GM18951 (cell line): Measurements from ENCODE around the gene CDIPT.
"Not testable (repeated sequence)": the region's sequence is repeated elsewhere in the genome, so short reads cannot be mapped to it uniquely, and the experiment has no call there.

Source experiments
- POLR2A ChIP-seq: IDR thresholded peaks from 4 replicates; pipeline ENCODE4 v1.6.1; 2011; ENCODE audit warnings: mild to moderate bottlenecking; ENCODE audit not compliant: insufficient read length, insufficient read depth; ENCODE audit errors: extremely low read depth
- in situ Hi-C: fragments of 300-500 bp; cut with MboI; formaldehyde crosslinking; loops from one replicate; pipeline ENCODE4 v1.12.0; 2022; ENCODE audit warnings: low sequenced_read_pairs, mixed read lengths, inconsistent platforms; ENCODE audit not compliant: unreplicated experiment

Gene CDIPT

GRCh38 chr16:29862884-29863668 is at the start of gene CDIPT:
Gene CDIPT (minus strand): TSS chr16:29863226. CDS start chr16:29862857, 369 bp downstream.
- TF ChIP-seq POLR2A: peak; percentile 56
- in situ Hi-C loops: no loop called here

- in situ Hi-C loops: no loop called here
- no peak for TF ChIP-seq POLR2A
Observed at GRCh38 chr16:29912087-29912486, 49.1 kb upstream of the CDIPT start.

GRCh38 chr16:29911676-29912010 is 48.6 kb upstream of the CDIPT start:
- in situ Hi-C loops: no loop called here
- TF ChIP-seq POLR2A: no peak

DNA sequence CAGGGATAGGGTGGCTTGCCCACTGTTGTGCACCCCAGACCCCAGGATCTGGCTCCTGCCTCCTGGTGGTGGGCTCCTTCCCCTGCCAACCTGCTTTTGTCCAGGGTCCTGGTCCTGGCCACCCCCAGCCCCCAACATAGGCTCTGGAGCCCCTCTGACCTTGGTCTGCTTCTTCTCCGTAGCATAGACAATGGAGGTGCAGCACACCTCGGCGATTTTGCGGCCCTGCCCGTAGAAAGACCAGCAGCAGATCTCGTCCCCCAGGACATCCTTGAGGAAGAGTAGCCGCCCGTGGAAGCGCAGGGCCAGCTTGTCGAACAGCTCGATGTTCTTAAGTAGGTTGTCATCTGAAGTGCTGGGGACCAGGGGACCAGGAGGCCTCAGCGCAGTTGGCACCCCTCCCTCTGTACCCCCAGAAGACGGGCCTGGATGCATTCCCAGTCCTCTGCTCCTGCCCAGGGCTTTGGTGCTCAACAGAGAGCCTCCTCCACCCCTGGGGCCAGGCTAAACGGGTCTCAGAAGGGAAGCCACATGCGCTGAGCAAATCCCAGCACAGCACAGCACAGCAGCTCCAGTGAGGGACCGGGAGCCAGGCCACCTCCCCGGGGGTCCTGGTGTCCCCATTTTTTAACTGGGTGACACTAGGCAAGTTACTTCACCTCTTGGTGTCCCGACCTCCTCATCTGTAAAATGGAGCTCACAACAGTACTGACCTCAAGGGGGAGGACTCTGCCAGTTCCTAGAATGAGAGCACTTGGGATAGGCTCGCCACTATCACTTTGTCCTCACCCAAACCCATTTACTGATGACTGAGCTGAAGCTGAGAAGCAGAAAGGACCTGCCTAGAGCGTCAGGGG is 48.0 kb upstream of the CDIPT start:
- in situ Hi-C loops: no loop called here

DNA sequence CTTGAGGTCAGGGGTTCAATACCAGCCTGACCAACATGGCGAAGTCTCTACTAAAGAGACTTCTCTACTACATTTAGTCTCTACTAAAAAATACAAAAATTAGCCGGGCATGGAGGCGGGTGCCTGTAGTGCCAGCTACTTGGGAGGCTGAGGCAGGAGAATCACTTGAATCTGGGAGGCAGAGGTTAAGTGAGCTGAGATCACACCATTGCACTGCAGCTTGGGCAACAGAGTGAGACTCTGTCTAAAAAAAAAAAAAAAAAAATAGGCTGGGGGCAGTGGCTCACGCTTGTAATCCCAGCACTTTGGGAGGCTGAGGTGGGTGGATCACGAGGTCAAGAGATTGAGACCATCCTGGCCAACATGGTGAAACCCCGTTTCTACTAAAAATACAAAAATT is 46.8 kb upstream of the CDIPT start:
- in situ Hi-C loops: not testable (repeated sequence)

More for the DNA sequence above, 48.0 kb upstream of the CDIPT start:
- no peak for TF ChIP-seq POLR2A

DNA sequence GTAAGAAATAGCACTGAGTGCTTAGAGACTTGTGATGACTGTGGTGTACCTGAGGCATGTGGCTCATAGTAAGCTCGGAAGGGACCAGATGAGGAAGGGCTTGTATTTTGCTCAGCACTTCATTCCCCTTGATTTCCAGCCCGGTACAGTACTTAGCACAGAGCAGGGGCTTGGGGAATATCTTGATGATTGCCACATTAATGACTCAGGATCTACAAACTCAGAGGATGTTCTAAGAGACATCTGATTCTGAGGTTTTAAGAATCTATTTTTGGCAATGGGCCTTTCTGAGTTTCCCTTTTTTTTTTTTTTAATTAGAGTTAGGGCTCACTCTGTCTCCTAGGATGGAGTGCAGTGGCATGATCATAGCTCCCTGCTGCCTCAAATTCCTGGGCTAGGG is 46.4 kb upstream of the CDIPT start:
- in situ Hi-C loops: no loop called here
- no peak for TF ChIP-seq POLR2A

- no peak for TF ChIP-seq POLR2A
- in situ Hi-C loops: no loop called here
Observed at GRCh38 chr16:29908719-29909220, 45.7 kb upstream of the CDIPT start.

DNA sequence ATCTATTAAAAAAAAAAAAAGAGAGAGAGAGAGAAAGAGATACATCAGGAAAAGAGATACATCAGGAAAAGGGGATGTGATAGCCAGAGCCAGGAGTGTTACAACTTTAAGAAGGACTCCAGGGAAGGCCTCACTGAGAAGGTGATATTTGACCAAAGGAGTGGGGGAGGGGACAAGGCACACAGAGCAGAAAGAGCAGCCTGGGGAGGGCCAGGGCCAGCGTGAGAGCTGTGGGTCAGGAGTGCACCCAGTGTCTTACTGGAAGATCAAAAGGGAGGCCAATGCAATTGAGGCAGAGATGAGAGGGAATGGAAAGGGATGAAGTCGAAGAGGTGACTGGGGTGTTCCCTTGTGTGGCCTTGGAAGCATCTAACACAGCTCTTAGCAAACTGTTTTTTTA is 44.9 kb upstream of the CDIPT start:
- no peak for TF ChIP-seq POLR2A
- in situ Hi-C loops: no loop called here

DNA sequence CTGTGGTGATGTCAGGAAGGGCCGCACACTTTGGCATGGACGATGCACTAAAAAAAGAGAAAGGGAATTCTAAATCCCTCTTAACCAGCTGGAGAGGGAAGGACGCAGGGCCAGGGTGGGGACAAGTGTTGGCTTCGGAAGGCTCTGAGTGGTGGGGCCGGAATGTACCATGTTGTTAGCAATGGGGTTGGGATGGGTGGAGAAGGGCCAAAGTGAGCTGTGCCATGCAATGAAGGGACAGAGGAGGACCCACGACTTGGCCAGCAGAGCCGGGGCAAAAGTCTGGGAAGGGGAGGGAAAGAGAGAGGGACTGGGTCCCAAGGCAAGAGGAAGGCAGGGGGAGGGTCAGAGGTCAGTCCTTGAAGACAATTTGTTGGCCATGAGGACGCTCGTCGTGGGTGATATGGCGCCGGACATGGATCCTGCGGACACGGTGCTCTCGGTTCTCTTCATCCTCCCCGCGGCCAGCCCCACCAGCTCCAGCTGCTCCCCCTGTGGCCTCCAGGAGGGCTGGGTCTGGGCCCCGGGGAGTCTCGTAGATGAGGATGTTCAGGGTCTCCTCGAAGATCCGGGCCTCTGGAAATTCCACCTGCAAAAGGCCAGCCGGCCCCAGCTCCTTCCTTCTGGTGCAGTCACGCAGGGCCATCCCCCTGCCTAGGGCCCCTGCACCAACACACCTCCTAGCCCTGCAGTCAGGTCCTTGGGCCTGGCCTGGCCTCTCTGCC is 43.7 kb upstream of the CDIPT start:
- TF ChIP-seq POLR2A: no peak
- in situ Hi-C loops: no loop called here

GRCh38 chr16:29905668-29906067 is 42.6 kb upstream of the CDIPT start:
- no peak for TF ChIP-seq POLR2A
- in situ Hi-C loops: no loop called here

- in situ Hi-C loops: no loop called here
- TF ChIP-seq POLR2A: no peak
Observed at GRCh38 chr16:29904947-29905346, 41.9 kb upstream of the CDIPT start.

DNA sequence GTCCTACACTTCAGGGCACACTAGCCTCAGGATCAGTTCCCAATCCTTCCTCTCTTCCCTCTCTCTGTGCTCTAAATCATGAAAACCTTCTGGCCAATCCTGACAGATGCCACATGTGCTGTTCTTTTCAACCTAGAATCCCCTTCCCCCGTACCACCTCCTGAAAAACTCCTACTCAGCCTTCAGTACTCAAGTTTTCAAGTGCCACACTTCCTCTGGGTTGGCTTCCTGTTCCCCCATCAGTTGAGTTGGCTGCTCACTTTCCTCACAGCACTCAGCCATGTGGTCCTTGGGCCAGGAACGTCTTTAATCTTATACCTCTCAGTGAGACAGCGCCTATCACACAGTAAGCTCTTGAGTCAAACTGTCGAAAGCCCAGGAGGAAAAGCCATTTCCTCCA is 40.6 kb upstream of the CDIPT start:
- TF ChIP-seq POLR2A: no peak
- in situ Hi-C loops: no loop called here

DNA sequence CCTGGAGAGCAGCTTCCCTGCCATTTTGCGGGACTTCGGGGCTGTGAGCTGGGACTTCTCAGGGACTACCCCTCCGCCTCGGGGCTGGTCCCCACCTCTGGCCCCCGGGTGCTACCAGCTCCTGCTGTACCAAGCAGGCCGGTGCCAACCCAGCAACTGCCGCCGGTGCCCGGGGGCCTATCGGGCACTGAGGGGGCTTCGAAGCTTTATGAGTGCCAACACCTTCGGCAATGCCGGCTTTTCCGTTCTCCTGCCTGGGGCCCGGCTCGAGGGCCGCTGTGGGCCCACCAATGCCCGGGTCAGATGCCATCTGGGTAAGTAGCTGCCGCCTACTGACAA is 38.5 kb upstream of the CDIPT start:
- no peak for TF ChIP-seq POLR2A
- in situ Hi-C loops: no loop called here
